Vagina (tissue), 2 donors: ENCODE data around the gene APOA1. TPM values are rescaled to one million over a fixed set of nuclear protein-coding genes. Genes with fewer than 3 reads are reported as not detected.

Experiments used
- DNase-seq, 2 donors: peaks; one replicate each; pipeline ENCODE4 v3.0.0-alpha.2; 2017; ENCODE audit errors: extremely low spot score in 2 of 2
- H3K27ac ChIP-seq: fragments of 200-600 bp; sonication (generic); one replicate; pipeline ENCODE4 v1.5.1; 2019
- H3K27me3 ChIP-seq: fragments of 200-600 bp; sonication (generic); one replicate; pipeline ENCODE4 v1.5.1; 2019
- H3K36me3 ChIP-seq, 2 donors: fragments of 200-600 bp; sonication (generic); one replicate each; pipeline ENCODE4 v1.5.1; 2017 to 2019
- H3K4me1 ChIP-seq: fragments of 200-600 bp; sonication (generic); one replicate; pipeline ENCODE4 v1.5.1; 2019
- H3K4me3 ChIP-seq, 2 donors: fragments of 200-600 bp; sonication (generic); 1 replicate in 1 of 2; 2 replicates in 1 of 2; pipeline ENCODE4 v1.5.1; 2016 to 2019
- H3K9me3 ChIP-seq: fragments of 200-600 bp; sonication (generic); one replicate; pipeline ENCODE4 v1.5.1; 2019
- CTCF ChIP-seq, 3 experiments: fragments of 450-650 bp in 2 of 3; fragments of 200-600 bp in 1 of 3; sonication (generic) in 1 of 3; IDR thresholded peaks; one replicate each; pipeline ENCODE4 v1.5.1; 2017 to 2019; ENCODE audit warnings: antibody characterized with exemption in 3 of 3, mild to moderate bottlenecking in 2 of 3, moderate library complexity in 2 of 3
- POLR2A ChIP-seq, 2 donors: fragments of 450-650 bp; IDR thresholded peaks; one replicate each; pipeline ENCODE4 v1.6.1; 2017; ENCODE audit warnings: antibody characterized with exemption in 2 of 2, mild to moderate bottlenecking in 2 of 2, moderate library complexity in 2 of 2
- POLR2AphosphoS5 ChIP-seq, 2 donors: sonication (generic); formaldehyde crosslinking; IDR thresholded peaks; one replicate each; pipeline ENCODE4 v1.9.0; 2017; ENCODE audit warnings: antibody characterized with exemption in 2 of 2, mild to moderate bottlenecking in 2 of 2, low read depth in 1 of 2; ENCODE audit not compliant: insufficient read depth in 1 of 2
- intact Hi-C: fragments of 100-400 bp; cut with DNase I; formaldehyde crosslinking; loops from one replicate; pipeline ENCODE4 v1.15.1; 2023
- total RNA-seq: library from RNA; depleted of rRNA; stranded (reverse); fragments of >200 nt; gene quantifications from one replicate; pipeline ENCODE4 v1.2.3, GENCODE V29; 2016

The APOA1 gene
- total RNA-seq, 1 donor from 2014 or later, result 2.2 TPM

- no peak for TF ChIP-seq POLR2A (IDR thresholded peaks at IDR 0.05)
- no peak for TF ChIP-seq POLR2AphosphoS5 (IDR thresholded peaks at IDR 0.05; ENCODE audit: insufficient read depth in 1 of 2, low read depth in 1 of 2)
- no peak for TF ChIP-seq CTCF (IDR thresholded peaks at IDR 0.05)
- intact Hi-C loops, result no loop called here
These were observed 33.8 kb upstream of the APOA1 start for GRCh38 chr11:116871248-116871647.

GRCh38 chr11:116870054-116870453 is 32.6 kb upstream of the APOA1 start:
- H3K27ac ChIP-seq, result no peak overlapping the region
- no peak for DNase-seq
- no peaks in the 10 kb centered on the region for H3K4me1 ChIP-seq
- no peaks in the 10 kb centered on the region for H3K27me3 ChIP-seq
- TF ChIP-seq POLR2AphosphoS5 (IDR thresholded peaks at IDR 0.05; ENCODE audit: insufficient read depth in 1 of 2, low read depth in 1 of 2) (no peak), CTCF (IDR thresholded peaks at IDR 0.05) (no peak), POLR2A (IDR thresholded peaks at IDR 0.05) (no peak)
- no peak overlapping the region for H3K4me3 ChIP-seq
- intact Hi-C loops, result no loop called here
- H3K9me3 ChIP-seq, result no peaks in the 10 kb centered on the region
- H3K36me3 ChIP-seq, result peaks cover 0 to 61% of the 10 kb centered on the region in 2 donors

More at GRCh38 chr11:116871248-116871647, 33.8 kb upstream of the APOA1 start:
- Histone ChIP-seq H3K36me3 (peaks cover 0 to 63% of the 10 kb centered on the region in 2 donors), H3K4me3 (no peak overlapping the region), H3K4me1 (no peaks in the 10 kb centered on the region), H3K9me3 (no peaks in the 10 kb centered on the region), H3K27me3 (no peaks in the 10 kb centered on the region), H3K27ac (no peak overlapping the region)
- DNase-seq, result no peak

GRCh38 chr11:116869610-116870009 is 32.2 kb upstream of the APOA1 start:
- H3K4me3 ChIP-seq, result no peak overlapping the region
- no peaks in the 10 kb centered on the region for H3K27me3 ChIP-seq
- no peaks in the 10 kb centered on the region for H3K4me1 ChIP-seq
- H3K36me3 ChIP-seq, result peaks cover 0 to 66% of the 10 kb centered on the region in 2 donors
- H3K27ac ChIP-seq, result no peak overlapping the region
- intact Hi-C loops, result no loop called here
- no peak for DNase-seq
- H3K9me3 ChIP-seq, result no peaks in the 10 kb centered on the region
- no peak for TF ChIP-seq CTCF (IDR thresholded peaks at IDR 0.05)
- no peak for TF ChIP-seq POLR2A (IDR thresholded peaks at IDR 0.05)
- TF ChIP-seq POLR2AphosphoS5 (IDR thresholded peaks at IDR 0.05; ENCODE audit: insufficient read depth in 1 of 2, low read depth in 1 of 2), result no peak

GRCh38 chr11:116868066-116868465 is 30.6 kb upstream of the APOA1 start:
- intact Hi-C loops, result no loop called here
- Histone ChIP-seq H3K27ac (no peak overlapping the region), H3K9me3 (no peaks in the 10 kb centered on the region)

More at GRCh38 chr11:116868066-116868465, 30.6 kb upstream of the APOA1 start:
- TF ChIP-seq POLR2A (IDR thresholded peaks at IDR 0.05) (no peak), POLR2AphosphoS5 (IDR thresholded peaks at IDR 0.05; ENCODE audit: insufficient read depth in 1 of 2, low read depth in 1 of 2) (no peak), CTCF (IDR thresholded peaks at IDR 0.05) (no peak)
- no peaks in the 10 kb centered on the region for H3K4me1 ChIP-seq
- no peak for DNase-seq
- peaks cover 0 to 71% of the 10 kb centered on the region in 2 donors for H3K36me3 ChIP-seq
- no peaks in the 10 kb centered on the region for H3K27me3 ChIP-seq
- no peak overlapping the region for H3K4me3 ChIP-seq
